Erythroblast (primary cell): ENCODE data around the gene MUC3A.

Experiments
- GATA1 ChIP-seq: IDR thresholded peaks from 2 replicates; pipeline ENCODE4 v1.6.1; 2011; ENCODE audit warnings: low read depth, mild to moderate bottlenecking, control low read depth, low read length, moderate library complexity
- POLR2A ChIP-seq: IDR thresholded peaks from 2 replicates; pipeline ENCODE4 v1.6.1; 2011; ENCODE audit warnings: mild to moderate bottlenecking, low read length

GRCh38 chr7:100933734-100934133 lies 15.6 kb upstream of the MUC3A start:
- TF ChIP-seq POLR2A (no peak), GATA1 (no peak)
